ENCODE data around the gene KLHL7.
"Not testable (repeated sequence)": the region's sequence is repeated elsewhere in the genome, so short reads cannot be mapped to it uniquely, and the experiment has no call there.

KLHL7 gene

DNA sequence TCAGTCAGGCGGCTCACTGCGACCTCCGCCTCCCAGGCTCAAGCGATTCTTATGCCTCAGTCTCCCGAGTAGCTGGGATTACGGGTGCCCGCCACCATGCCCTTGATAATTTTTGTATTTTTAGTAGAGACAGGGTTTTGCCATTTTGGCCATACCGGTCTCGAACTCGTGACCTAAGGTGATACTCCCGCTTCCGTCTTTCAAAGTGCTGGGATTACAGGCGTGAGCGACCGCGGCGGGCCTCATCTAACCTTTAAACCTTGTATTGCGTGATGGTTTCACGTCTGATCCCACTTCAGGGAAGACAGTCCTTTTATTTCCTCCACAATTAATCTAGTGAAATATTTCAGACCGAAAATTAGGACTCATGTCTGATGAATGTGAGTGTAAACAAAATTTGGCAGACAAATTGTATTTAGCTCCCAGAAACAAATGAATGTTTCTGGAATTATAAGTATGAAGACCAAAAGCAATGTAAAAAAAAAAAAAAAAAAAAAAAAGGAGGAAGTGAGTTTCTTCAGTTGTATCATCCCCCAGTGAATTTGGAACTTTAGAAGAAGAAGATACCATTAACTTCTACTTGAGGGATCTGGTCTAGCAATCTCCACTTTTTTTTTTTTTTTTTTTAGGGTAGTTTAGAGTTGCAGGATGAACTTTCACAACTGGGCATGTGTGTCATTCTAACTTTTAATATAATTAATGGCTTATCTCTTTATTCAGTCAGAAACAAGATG is 77.9 kb downstream of the KLHL7 start:
- no peak for DNase-seq

DNA sequence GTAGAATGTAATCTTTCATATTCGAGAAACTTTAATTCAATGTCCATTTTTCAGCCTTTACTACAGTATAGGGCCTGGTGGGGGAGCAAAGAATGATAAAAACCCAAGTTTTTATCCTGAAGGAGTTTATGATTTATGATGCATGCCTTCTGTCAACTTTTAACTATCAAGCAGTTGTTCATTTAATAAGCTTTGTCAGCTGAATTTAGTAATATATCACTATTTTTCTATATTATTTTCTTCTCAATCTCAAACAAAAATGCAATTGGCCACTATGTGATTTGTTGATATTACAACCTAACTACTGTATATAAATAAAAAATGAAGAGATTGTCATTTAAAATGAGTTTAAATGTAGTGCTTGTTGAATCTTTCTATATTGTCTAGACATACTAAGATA is 78.7 kb downstream of the KLHL7 start:
- DNase-seq = no peak

GRCh38 chr7:23184709-23185359 is 79.2 kb downstream of the KLHL7 start:
- no peak for DNase-seq

DNA sequence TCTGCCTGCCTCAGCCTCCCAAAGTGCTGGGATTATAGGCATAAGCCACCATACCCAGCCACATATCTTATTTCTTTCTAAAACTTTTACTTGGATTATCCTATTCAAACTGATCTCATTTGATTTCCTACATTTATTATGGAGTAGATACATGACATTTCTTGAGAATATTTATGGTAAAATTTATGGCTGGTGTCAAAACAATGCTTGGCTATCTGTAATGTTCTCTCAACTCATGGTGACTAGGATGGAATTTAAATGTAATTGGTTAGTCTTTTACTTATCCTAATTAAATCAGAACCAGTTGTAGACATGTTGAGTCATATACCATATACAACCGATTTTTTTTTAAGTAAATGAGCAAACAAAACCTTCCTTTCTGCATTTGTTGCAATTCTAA is 80.4 kb downstream of the KLHL7 start:
- no peak for DNase-seq

GRCh38 chr7:23191022-23191421 is 85.4 kb downstream of the KLHL7 start:
- no peak for DNase-seq

- DNase-seq = not testable (repeated sequence)
These were observed 88.2 kb downstream of the KLHL7 start for GRCh38 chr7:23193650-23194227.

GRCh38 chr7:23196306-23196705 is 90.7 kb downstream of the KLHL7 start:
- no peak for DNase-seq

DNA sequence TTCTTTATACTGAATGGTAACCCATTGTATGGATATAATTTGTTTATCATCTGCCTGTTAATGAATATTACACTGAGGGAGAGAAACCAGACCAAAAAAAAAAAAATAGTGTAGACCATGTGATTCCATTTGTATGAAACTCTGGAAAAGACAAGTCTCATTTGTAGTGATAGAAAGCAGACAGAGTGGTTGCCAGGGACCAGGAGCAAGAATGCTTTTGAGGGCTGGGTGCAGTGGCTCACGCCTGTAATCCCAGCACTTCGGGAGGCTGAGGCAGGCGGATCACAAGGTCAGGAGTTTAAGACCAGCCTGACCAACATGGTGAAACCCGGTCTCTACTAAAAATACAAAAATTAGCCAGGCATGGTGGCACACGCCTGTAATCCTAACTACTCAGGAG is 92.2 kb downstream of the KLHL7 start:
- DNase-seq = not testable (repeated sequence)

DNA sequence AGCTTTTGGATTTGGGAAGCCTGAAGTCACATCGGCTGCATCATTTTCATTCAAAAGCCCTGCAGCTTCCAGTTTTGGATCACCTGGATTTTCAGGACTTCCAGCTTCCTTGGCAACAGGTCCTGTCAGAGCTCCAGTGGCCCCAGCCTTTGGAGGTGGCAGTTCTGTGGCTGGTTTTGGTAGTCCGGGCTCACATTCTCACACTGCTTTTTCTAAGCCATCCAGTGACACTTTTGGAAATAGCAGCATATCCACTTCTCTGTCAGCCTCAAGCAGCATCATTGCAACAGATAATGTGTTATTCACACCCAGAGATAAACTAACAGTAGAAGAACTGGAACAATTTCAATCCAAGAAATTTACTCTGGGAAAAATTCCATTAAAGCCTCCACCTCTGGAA is 94.7 kb downstream of the KLHL7 start:
- no peak for DNase-seq

- no peak for DNase-seq
These were observed 98.7 kb downstream of the KLHL7 start for GRCh38 chr7:23204241-23204640.

DNA sequence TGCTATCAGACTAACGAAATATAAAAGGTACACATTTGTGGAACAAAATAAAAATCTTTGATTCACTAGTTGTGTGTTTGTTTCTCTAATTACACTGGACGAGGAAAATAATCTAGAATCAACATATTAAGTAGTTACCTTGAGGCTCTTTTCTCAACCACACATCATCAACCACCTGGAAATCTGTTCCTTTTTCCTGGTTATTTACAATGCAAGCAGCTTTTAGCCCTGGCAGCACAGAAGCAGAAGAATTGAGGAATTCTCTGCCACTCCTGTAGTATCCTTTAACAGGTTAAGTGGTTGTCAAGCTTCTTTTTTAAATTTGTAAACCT is 100.0 kb downstream of the KLHL7 start:
- no peak for DNase-seq

DNA sequence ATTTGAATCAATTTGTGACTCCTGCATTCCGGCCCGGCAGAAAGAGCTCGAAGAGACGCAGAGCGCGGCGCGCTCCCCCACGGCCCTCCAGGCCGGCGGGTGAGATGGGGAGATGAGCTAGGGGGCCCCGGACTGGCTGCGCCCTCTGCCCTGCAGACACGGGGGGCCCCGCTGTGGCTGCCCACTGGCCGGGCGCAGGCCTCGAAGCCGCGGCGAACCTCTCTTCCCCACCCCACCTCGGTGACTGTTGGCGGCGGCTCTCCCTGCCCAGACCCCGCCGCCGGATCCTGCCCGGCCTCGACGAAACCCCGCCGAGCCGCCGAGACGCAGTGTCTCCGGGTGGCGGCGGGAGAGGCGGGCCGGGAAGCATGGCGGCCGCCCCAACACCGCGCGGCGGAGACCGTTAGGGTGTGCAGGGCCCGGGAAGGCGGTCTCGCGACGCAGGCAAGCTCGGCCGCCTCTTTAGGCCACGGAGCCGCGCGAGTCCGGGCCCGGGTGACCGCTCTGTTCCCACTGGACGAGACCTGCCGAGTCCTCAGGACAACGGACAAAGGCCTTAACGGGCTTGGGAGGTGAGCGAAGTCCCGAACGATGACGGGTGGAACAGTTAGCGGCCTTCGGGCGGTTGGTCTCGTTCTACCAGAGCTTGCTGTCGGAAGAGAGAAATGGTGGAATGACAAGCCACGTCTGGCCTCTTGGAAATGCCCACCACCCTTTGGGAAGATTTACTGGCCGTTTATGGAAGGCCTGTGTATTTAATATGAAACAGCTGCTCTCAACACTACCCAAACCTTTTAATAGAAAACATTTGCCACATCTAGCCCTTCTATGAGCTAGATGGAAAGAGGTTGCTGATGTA is 100.6 kb downstream of the KLHL7 start:
- DNase-seq = no peak

GRCh38 chr7:23207021-23207420 is 101.4 kb downstream of the KLHL7 start:
- no peak for DNase-seq

DNA sequence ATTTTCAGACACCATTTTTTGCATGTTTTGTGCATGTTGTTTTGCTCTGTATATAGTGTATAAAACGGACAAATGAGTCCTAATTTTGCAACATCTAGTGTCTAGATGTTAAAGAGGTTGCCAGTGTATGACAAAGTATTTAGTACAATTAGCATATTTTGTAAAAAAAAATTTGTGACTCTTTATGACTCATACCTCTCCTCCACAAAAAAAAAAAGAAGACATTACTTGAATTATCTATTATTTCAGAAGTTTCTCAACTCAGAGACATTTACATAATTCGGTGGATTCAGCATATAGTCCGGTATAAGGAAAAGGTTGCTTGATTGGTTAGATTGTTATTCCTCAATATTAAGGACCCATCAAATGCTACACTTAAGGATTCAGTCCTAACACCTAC is 102.3 kb downstream of the KLHL7 start:
- no peak for DNase-seq

DNA sequence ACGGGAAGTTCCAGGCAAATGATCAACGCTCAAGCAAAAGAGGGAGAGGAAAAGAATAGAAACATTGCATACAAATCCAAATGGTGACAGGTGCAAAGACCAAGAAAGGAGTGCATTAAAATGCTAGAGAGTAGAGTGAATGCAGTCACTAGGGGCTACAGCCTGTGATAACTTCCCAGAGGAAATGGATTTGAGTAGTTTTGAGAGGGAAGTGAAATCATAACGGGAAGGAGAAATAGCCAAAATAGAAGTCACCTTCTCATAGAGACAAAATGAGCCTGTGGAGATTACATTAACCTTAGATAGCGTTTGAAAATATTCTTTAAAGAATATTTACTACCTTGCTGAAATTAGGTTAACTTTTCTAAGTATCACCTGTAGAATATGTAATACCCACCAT is 102.7 kb downstream of the KLHL7 start:
- DNase-seq = no peak

DNA sequence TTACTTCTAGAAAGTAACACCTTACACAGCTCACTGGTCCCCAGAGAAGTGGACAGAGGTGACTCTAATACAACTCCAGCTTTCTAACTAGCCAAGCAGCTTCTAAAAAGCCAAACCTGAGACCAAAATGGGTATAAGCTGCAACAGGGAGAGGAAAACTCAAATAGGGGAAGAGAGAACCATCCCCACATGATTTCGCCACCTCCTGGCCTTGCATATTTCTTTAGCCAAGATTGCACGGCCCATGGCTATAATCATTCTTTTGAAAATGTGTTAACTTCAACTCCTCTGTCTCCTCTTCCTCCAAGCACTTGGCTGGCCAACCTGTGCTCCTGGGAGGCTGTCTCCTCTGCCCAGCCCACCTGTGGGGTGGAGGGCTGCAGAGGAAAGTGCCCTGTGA is 104.9 kb downstream of the KLHL7 start:
- no peak for DNase-seq

- no peak for DNase-seq
These were observed 106.0 kb downstream of the KLHL7 start for GRCh38 chr7:23211589-23211988.

GRCh38 chr7:23212395-23212794 is 106.8 kb downstream of the KLHL7 start:
- DNase-seq = no peak

- no peak for DNase-seq
These were observed 107.3 kb downstream of the KLHL7 start for GRCh38 chr7:23212841-23213240.

- DNase-seq = no peak
These were observed 108.2 kb downstream of the KLHL7 start for GRCh38 chr7:23213755-23214154.

GRCh38 chr7:23214423-23214822 is 108.8 kb downstream of the KLHL7 start:
- DNase-seq = no peak

- no peak for DNase-seq
These were observed 109.4 kb downstream of the KLHL7 start for GRCh38 chr7:23214938-23215337.

GRCh38 chr7:23216021-23216420 is 110.4 kb downstream of the KLHL7 start:
- no peak for DNase-seq

DNA sequence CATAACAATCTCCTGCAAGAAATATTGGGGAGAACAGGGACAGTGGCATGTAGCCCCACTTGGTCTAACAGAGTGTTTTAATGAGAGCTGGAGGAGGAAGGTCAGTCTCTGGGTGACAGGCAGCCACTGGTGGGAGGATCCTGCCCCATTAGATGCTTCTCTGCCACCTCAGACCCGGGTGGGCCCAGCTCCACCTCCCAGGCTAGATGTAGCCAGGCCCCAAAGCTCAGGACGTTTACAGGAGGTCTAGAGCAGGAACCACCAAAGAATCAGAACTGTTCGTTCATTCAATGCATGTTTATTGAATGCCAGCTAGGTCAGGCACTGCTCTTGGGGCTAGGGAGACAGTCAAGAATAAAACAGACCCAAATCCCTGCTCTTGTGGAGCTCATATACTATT is 112.6 kb downstream of the KLHL7 start:
- DNase-seq = no peak

Measured in NCI-H187 treated with DMSO at 0.1 percent for 48 hours (cell line).